Rectal smooth muscle tissue (tissue), 1 donor: ENCODE results near the gene RPS29.

Experiments used
- H3K27ac ChIP-seq: one replicate; pipeline ENCODE4 v1.7.0; 2013; ENCODE audit warnings: low read depth, low read length, inconsistent platforms
- H3K27me3 ChIP-seq: one replicate; pipeline ENCODE4 v1.7.0; 2013; ENCODE audit warnings: low read length; ENCODE audit not compliant: control insufficient read depth, insufficient read depth
- H3K36me3 ChIP-seq: one replicate; pipeline ENCODE4 v1.7.0; 2013; ENCODE audit warnings: low read length; ENCODE audit not compliant: control insufficient read depth, insufficient read depth
- H3K4me1 ChIP-seq: one replicate; pipeline ENCODE4 v1.7.0; 2013; ENCODE audit warnings: low read length; ENCODE audit not compliant: control insufficient read depth, insufficient read depth
- H3K4me3 ChIP-seq: one replicate; pipeline ENCODE4 v1.7.0; 2013; ENCODE audit warnings: low read length
- H3K9ac ChIP-seq: one replicate; pipeline ENCODE4 v1.7.0; 2013; ENCODE audit warnings: low read length

The RPS29 gene

DNA sequence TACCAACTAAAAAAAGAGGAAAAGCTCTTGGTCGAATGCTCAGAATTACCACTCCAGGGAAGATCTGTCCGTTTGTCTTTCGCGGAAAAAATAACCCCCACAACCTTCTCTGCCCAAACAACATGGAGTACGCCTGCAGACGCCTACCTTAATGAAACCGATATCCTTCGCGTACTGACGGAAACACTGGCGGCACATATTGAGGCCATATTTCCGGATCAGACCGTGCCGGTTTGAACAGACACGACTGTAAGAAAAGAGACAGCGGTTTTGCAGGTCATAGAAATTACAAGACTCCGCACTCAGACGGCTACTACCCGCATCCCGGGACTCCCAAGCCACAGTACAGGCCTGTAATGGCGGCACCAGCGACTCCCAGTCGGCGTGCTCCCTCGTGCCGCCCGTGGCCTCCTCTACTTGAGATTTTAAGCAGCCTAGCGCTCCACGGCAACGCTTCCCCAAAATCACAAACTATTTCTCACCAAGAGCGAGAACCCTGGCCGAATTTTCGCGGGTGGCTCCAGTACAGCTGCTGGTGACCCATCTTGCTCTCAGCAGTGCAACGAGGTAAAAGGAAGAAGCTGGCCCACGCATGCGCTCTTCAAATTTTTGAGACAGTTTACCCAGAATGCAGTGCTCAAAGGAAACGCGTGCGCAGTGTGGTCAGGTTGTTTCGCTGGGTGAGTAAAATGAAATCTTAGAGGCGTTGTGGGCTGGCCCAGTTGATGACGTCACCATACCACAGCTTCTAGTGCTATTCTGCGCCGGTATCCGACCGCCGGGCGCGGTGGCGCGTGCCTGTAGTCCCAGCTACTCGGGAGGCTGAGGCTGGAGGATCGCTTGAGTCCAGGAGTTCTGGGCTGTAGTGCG, at the start of gene RPS29:
Gene RPS29 (minus strand): TSS at position 578 of the 870 bp plus-strand sequence. CDS start 34 bp downstream, at position 544.
- Histone ChIP-seq H3K27me3 (no peaks in the 10 kb centered on the region), H3K4me3 (peak within 1 kb of the TSS; percentile 97), H3K4me1 (no peaks in the 10 kb centered on the region), H3K27ac (peak within 1 kb of the TSS; percentile 95), H3K9ac (peak within 1 kb of the TSS; percentile 98), H3K36me3 (peaks cover 13% of the 10 kb centered on the region)

DNA sequence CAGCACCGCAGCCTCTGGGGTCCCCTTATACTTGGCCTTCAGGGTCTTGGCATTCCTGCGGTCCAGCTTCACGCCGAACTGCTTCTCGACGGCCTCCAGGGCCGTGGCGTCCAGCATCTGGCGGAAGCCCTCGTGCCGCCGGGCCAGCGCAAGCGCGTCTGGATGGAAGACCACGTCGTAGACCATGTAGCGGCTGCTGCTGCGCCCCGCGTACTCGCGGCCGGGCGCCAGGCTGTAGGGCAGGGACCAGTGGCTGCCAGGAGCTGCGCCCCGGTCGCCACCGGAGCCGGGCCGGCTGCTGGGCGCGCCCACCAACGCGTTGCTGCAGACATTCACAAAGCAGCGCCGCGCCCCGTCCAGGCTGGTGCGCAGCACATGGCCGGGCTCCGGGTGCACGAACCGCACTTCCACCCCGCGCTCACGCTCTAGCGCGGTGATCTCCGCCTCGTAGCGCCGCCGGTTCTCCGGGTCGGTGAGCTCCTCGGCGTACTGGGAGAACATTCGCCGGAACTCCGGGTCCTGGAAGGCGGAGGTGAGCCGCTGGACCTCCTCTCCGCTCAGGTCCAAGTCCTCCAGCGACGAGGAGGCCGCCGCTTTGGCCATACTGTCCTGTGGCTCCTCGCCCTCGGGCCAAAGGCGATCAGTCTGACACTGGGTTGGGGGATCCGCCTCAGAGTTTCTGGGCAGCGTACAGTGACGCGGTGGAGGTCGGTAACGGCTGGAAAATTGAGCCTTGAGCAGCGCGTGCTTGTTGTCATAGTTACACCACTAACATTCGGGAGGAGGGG, 48.6 kb upstream of the RPS29 start, which contains the start of gene DNAAF2:
Gene DNAAF2 (minus strand): TSS at position 698 of the 788 bp plus-strand sequence. CDS start 95 bp downstream, at position 603.
- Histone ChIP-seq H3K36me3 (no peaks in the 10 kb centered on the region), H3K9ac (peak within 1 kb of the TSS; percentile 97), H3K4me1 (no peaks in the 10 kb centered on the region), H3K27me3 (no peaks in the 10 kb centered on the region), H3K27ac (peak within 1 kb of the TSS; percentile 98), H3K4me3 (peak within 1 kb of the TSS; percentile 98)

DNA sequence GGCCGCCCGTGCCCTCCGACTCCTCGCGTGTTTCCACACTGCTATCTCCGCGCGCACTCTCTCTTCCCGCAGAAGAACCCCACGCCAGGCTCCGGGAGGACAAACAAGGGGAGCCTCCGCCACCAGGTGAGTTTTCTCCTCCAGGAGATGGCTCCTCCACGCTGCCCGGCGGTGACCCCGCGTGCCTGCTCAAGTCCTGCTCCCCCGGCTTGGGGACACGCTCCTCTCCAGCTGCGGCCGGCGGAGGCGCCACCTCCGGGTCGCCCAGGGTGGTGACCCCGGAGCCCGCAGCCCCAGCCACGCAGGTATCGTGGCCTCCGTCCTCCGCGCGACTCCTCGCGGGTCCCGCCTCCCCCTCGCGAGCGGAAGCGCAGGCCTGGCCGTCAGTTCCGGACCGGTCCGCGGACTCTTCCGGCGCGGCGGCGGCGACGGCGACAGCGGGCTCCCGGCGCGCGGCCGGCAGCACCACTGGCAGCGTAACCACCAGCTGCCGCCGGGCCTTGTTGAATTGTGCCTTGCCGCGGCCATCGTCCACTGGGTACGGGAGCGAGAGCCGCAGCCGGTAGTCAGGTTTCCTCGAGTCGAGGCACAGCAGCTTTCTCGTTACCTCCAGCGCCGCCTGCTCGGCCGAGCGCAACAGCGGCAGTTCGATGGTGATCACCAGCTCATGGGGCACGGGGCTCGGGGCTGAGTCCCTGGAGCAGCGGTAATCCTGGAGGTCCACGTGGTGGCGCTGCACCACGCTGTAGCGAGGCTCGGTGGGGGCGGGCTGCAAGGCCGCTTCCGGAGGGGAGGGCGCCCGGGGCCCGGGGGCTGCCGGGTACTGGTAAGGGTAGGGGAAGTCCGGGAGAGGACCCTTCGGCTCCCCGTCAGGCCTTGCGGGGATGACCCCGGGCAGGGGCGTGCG, 47.7 kb upstream of the RPS29 start:
- H3K27ac ChIP-seq, result peak overlapping the region; percentile 98
- H3K36me3 ChIP-seq, result no peaks in the 10 kb centered on the region
- H3K9ac ChIP-seq, result peak overlapping the region; percentile 97
- H3K4me1 ChIP-seq, result no peaks in the 10 kb centered on the region
- peak overlapping the region; percentile 98 for H3K4me3 ChIP-seq
- no peaks in the 10 kb centered on the region for H3K27me3 ChIP-seq

DNA sequence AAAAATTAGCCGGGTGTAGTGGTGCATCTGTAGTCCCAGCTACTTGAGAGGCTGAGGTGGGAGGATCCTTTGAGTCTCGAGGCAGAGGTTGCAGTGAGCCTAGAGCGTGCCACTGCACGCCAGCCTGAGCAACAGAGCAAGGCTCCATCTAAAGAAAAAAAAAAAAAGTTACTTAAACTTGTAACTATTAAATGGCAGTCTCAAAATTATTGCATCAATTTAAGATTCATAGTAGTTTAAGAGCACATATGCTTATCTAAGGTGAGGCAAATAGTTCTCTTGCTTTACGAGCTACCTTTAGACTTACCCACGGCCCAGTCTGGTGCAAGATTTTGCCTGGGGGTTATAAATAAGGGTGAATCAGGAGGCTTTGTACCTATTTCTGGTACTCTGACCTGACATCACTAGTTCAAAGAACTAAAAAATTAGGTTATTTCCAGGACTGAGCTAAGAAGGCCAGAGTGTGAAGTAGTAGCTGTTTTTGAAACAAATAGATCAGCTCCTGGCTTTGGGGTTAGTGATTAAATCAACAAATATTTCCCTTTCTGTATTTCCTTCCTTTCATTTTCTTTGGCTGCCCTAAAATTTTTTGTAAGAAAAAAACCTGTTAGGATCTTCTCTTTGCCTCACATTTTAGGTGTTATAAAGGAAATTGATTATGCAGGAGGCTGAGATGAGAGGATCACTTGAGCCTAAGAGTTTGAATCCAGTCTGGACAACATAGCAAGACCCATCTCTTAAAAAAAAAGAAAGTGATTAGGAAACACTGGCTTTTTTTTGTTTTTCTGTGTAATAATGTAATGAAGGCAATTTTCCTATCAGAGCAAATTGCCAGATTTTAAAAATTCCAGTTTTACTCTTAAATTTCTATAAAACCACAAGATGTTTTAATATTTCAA, 38.0 kb upstream of the RPS29 start:
- Histone ChIP-seq H3K4me1 (peaks cover 10% of the 10 kb centered on the region), H3K4me3 (no peak overlapping the region), H3K27ac (no peak overlapping the region), H3K27me3 (no peaks in the 10 kb centered on the region), H3K36me3 (no peaks in the 10 kb centered on the region), H3K9ac (no peak overlapping the region)

DNA sequence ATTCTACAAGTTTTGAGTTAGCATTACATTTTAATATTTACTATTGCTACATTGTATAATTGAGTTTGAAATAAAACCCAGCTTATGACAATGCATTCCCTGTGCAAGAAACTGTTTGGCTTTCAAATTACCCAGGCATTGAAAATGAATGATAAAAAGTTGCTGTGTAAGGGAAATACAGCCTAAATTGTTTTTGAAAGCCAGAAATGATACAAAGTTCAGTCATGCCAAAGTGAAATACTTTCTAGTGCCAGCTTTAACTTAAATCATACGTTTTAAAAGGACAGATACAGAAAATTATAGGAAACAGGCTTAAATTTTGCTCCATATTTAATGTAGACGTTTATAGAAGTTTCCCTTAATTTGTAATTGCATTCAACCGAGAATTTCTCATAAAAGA, 37.2 kb upstream of the RPS29 start:
- no peak overlapping the region for H3K27ac ChIP-seq
- no peaks in the 10 kb centered on the region for H3K27me3 ChIP-seq
- H3K36me3 ChIP-seq, result no peaks in the 10 kb centered on the region
- H3K4me3 ChIP-seq, result no peak overlapping the region
- peaks cover 10% of the 10 kb centered on the region for H3K4me1 ChIP-seq
- H3K9ac ChIP-seq, result no peak overlapping the region

DNA sequence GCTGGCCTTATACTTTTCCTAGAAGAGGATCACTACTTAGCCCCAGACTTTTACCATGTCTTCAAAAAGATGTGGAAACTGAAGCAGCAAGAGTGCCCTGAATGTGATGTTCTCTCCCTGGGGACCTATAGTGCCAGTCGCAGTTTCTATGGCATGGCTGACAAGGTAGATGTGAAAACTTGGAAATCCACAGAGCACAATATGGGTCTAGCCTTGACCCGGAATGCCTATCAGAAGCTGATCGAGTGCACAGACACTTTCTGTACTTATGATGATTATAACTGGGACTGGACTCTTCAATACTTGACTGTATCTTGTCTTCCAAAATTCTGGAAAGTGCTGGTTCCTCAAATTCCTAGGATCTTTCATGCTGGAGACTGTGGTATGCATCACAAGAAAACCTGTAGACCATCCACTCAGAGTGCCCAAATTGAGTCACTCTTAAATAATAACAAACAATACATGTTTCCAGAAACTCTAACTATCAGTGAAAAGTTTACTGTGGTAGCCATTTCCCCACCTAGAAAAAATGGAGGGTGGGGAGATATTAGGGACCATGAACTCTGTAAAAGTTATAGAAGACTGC, 35.9 kb upstream of the RPS29 start:
- Histone ChIP-seq H3K4me1 (peaks cover 10% of the 10 kb centered on the region), H3K27ac (no peak overlapping the region), H3K9ac (no peak overlapping the region), H3K27me3 (no peaks in the 10 kb centered on the region), H3K36me3 (peaks cover 2% of the 10 kb centered on the region), H3K4me3 (peak overlapping the region; percentile 89)

DNA sequence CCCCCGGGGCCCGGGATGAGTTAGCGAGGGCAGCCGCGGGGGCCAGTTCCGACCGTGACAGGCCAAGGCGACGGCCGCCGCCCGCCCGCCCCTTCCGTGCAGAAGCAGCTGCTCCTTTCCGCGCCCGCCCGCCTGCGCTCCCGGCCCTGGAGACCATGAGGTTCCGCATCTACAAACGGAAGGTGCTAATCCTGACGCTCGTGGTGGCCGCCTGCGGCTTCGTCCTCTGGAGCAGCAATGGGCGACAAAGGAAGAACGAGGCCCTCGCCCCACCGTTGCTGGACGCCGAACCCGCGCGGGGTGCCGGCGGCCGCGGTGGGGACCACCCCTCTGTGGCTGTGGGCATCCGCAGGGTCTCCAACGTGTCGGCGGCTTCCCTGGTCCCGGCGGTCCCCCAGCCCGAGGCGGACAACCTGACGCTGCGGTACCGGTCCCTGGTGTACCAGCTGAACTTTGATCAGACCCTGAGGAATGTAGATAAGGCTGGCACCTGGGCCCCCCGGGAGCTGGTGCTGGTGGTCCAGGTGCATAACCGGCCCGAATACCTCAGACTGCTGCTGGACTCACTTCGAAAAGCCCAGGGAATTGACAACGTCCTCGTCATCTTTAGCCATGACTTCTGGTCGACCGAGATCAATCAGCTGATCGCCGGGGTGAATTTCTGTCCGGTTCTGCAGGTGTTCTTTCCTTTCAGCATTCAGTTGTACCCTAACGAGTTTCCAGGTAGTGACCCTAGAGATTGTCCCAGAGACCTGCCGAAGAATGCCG, 35.1 kb upstream of the RPS29 start:
- H3K36me3 ChIP-seq, result peaks cover 2% of the 10 kb centered on the region
- peak overlapping the region; percentile 89 for H3K4me3 ChIP-seq
- H3K27ac ChIP-seq, result peak overlapping the region; percentile 96
- peaks cover 10% of the 10 kb centered on the region for H3K4me1 ChIP-seq
- H3K9ac ChIP-seq, result peak overlapping the region; percentile 87
- no peaks in the 10 kb centered on the region for H3K27me3 ChIP-seq

DNA sequence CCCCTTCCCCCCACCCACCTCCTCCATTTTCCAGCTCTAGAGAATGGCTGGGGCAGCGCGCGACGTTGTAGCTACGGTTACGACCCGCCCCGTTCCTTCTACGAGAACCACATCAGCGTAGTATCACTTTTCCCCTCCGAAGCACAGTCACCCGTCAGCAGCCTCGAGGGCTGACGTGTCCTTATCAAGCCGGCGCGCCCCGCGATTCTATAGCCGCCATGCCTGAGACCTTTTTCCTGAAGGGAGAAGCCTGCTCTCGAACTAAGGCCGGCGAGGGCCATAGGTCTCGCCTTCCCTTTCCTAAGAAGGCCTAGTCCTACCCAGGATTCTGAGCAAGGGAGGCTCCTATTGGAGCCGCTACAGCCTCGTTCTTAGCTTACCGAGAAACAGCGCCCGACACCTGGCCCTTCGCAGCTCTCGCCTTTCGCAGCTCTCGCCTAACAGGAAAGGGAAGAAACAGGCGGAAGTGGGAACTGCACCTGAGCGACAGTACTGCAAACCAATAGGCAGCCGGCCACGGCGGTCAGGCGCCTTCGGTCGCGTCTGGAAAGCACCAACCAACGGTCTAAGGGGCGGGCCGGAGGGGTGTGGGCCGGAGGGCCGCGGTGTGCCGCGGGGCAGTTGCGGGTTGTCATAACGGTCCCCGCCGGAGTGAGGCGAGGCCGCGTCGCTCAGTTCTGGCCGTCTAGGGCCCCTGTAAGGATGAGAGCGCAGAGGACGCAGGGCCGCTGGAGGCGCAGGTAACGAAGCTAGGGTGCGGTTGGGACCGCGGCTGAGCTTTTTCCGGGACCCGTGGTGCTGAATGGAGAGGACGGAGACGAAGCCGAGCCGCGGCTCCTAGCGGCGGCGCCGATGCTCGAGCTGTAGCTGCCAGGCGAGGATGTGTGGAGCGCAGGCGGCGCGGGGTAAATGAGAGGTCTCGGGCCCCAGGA, 34.3 kb upstream of the RPS29 start, which contains the start of the genes MGAT2 and RPL36AL:
Gene MGAT2 (plus strand): TSS at position 618 of the 932 bp plus-strand sequence. CDS start 470 bp downstream, outside the sequence.
Gene RPL36AL (minus strand): TSS at position 445 of the 932 bp plus-strand sequence. CDS start 1,522 bp downstream, outside the sequence.
- no peaks in the 10 kb centered on the region for H3K27me3 ChIP-seq
- H3K36me3 ChIP-seq, result peaks cover 2% of the 10 kb centered on the region
- peak within 1 kb of the TSS; percentile 93 for H3K9ac ChIP-seq
- peak within 1 kb of the TSS; percentile 89 for H3K4me3 ChIP-seq
- peak within 1 kb of the TSS; percentile 96 for H3K27ac ChIP-seq
- H3K4me1 ChIP-seq, result peaks cover 10% of the 10 kb centered on the region

DNA sequence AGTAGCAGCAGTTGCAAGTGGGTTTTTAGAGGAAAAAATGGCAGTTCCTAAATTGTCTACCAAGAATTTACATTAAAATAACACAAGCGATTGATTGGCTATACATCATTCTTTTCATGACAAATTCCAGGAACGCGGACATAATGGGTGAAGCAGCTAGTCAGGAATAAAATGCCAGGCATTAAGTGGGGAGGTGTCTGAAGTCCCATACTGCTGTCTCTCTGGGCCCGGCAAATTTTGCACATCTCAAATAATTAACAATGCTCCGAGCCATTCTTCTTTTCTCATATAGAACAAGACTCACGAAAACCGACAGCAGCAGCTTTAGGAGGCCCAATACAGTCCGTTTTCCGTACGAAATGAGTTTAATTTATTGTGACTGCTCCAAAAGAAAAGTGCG, 33.5 kb upstream of the RPS29 start:
- Histone ChIP-seq H3K27ac (peak overlapping the region; percentile 96), H3K9ac (peak overlapping the region; percentile 93), H3K36me3 (peaks cover 2% of the 10 kb centered on the region), H3K4me1 (peaks cover 10% of the 10 kb centered on the region), H3K4me3 (peak overlapping the region; percentile 89), H3K27me3 (no peaks in the 10 kb centered on the region)
